Activated CD8-positive, alpha-beta memory T cell treated with anti-CD3 and anti-CD28 coated beads, Interleukin-2, amount 10 ng/mL, durations not matched to agents 7 days and 5 days (primary cell): ENCODE data around the gene CSKMT. TPM values are rescaled to one million over a fixed set of nuclear protein-coding genes. Genes with fewer than 3 reads are reported as not detected.
A peak's percentile ranks its signal among the peaks of the same experiment; 100 is the strongest.
"Not testable (repeated sequence)": the region's sequence is repeated elsewhere in the genome, so short reads cannot be mapped to it uniquely, and the experiment has no call there.

ENCODE experiments used
- ATAC-seq: fragments of 150-1000 bp; cut with Tn5 transposase; one replicate; pipeline ENCODE4 v1.10.0; 2021; ENCODE audit warnings: moderate library complexity
- CTCF ChIA-PET: fragments of 350-600 bp; sonication (Branson Sonifier 250); formaldehyde crosslinking; loops from one replicate; lab custom pipeline; 2021; ENCODE audit warnings: antibody characterized with exemption; lab: Charles Lee
- DNase-seq: peaks from one replicate; pipeline ENCODE4 v3.0.0-alpha.2; 2020
- H3K27ac Mint-ChIP-seq: one replicate; pipeline ENCODE4 v1.8.0; 2021; ENCODE audit warnings: mild to moderate bottlenecking, mixed read lengths
- H3K27me3 Mint-ChIP-seq: one replicate; pipeline ENCODE4 v1.8.0; 2021; ENCODE audit warnings: mixed read lengths
- H3K36me3 Mint-ChIP-seq: one replicate; pipeline ENCODE4 v1.8.0; 2021; ENCODE audit warnings: mild to moderate bottlenecking, mixed read lengths
- H3K4me1 Mint-ChIP-seq: one replicate; pipeline ENCODE4 v1.8.0; 2021; ENCODE audit warnings: mixed read lengths
- H3K4me3 Mint-ChIP-seq: one replicate; pipeline ENCODE4 v1.8.0; 2021; ENCODE audit warnings: mild to moderate bottlenecking, moderate library complexity, mixed read lengths
- H3K9me3 Mint-ChIP-seq: one replicate; pipeline ENCODE4 v1.8.0; 2022; ENCODE audit warnings: low read depth, mixed read lengths
- total RNA-seq, 2 experiments: library from RNA; stranded (reverse); gene quantifications; one replicate each; pipeline ENCODE4 v1.2.3, GENCODE V29; 2021

CSKMT gene
- total RNA-seq, 2 experiments from 2014 or later, result 23.7 to 31.0 TPM

DNA sequence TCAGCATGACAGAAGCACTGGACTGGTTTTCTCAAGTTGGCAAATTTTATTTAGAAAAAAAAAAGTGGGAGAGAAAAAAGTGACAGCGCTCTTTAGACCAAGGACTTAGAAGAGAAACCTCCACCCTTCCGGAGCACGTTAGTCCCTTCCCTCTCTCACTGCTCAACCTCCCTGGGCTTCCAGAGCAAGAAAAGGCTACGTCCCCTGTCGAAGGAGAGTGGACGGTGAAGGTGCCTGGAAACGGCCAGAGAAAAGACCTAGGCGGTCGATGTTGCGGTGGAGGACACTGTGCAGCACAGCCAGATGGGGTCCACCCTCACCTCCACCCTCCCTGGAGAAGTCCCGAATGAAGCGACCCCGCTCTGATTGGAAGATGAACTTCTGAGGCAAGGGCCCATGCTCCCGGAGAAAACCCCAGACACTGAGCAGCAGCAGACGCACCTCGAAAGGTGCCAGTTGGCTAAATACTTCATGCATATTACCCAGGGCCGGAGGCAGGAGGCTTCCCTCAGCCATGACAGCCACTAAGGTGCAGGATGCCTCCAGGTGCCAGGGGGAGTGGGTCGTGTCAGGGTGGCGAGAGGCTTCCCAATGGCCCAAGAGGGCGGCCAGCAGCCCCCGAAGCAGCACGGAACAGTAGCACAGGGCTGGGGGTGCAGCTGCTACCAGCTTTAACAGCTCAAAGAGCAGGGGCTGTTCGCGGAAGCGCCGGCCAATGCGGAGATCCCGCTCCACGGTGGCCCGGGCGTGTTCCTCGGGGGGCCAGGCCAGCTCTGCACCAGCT, 18.1 kb upstream of the CSKMT start:
- peaks cover 27% of the 10 kb centered on the region for H3K36me3 Mint-ChIP-seq
- CTCF ChIA-PET, result interaction anchor here (0.6 to 2.0 kb wide), 9 partner anchors 10 to 140 kb away, joined by 3 to 7 read pairs (median 3); partner anchors contain the start of genes C11orf98, CSKMT and EML3
- peak overlapping the region; percentile 93 for H3K27ac Mint-ChIP-seq
- H3K4me1 Mint-ChIP-seq, result peaks cover 39% of the 10 kb centered on the region
- DNase-seq (no peak), ATAC-seq (no peak)
- H3K4me3 Mint-ChIP-seq, result peak overlapping the region; percentile 89
- H3K27me3 Mint-ChIP-seq, result no peaks in the 10 kb centered on the region
- H3K9me3 Mint-ChIP-seq, result no peaks in the 10 kb centered on the region

DNA sequence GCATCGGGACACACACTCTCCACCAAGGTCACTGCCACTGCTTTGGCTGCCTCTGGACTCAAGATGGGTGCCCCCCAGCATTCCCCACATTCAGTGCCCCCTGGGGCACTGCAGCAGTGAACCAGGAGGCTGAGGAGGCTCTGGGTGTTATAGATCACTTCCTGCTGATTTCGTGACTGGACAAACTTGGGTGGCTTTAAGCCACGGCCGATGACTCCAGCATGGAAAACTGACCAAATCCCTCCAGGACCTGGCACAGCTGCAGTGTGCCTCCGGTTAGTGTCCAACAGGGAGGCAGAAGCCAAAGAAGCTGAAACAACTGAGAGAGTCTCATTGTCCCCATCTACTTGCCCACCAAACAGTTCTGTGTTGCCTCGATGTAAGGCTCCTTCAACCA, 17.5 kb upstream of the CSKMT start:
- H3K9me3 Mint-ChIP-seq, result no peaks in the 10 kb centered on the region
- peak overlapping the region; percentile 43 for H3K27ac Mint-ChIP-seq
- H3K4me1 Mint-ChIP-seq, result peaks cover 41% of the 10 kb centered on the region
- no peaks in the 10 kb centered on the region for H3K27me3 Mint-ChIP-seq
- no peak for DNase-seq
- no peak for ATAC-seq
- H3K36me3 Mint-ChIP-seq, result peaks cover 26% of the 10 kb centered on the region
- H3K4me3 Mint-ChIP-seq, result no peak overlapping the region
- CTCF ChIA-PET, result interaction anchor here (0.9 to 2.0 kb wide), 5 partner anchors 17 to 56 kb away, joined by 3 to 7 read pairs (median 7); partner anchors contain the start of genes C11orf98, CSKMT, EML3 and MTA2

DNA sequence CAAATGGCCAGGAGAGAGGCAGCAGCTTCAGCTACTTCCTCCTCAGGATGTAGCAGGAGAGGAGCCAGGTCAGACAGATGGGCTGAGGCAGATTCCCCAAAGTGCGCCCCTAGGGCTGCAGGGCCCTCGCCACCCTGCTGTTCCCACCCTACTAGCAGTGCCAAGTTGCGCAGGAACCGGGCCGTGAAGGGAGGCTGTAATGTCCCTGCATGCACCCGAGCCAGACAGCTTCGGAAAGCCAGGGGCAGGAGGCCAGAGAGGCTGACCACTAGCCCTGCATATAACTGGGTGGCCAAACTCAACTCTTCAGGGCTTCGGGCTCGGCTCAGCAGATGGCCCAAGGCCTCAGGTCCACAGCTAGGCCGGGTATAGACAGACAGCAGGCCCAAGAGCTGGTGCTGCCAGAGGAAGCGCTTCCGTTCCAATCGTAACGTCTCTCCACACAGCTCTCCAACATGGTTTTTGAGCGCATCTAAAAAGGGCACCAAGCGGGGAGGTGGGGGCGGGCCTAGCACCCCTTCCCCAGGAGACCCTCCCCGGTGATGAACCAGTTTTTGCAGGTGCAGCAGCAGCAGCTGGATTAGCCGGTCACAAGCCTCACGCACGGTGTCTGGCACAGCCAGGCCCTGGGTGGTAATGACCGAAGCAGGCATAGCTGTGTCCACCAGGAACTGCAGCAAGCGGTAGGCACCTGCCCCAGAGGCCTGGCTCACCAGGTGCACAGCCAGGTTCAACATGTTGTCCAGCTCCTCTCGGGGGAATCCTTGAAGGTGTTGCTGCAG, 16.7 kb upstream of the CSKMT start:
- Mint-ChIP-seq H3K27ac (no peak overlapping the region), H3K27me3 (no peaks in the 10 kb centered on the region), H3K4me3 (no peak overlapping the region), H3K9me3 (no peaks in the 10 kb centered on the region), H3K4me1 (peaks cover 40% of the 10 kb centered on the region), H3K36me3 (peaks cover 21% of the 10 kb centered on the region)
- ATAC-seq (no peak), DNase-seq (no peak)
- CTCF ChIA-PET, result interaction anchor here (0.9 to 2.0 kb wide), 4 partner anchors 17 to 56 kb away, joined by 3 to 7 read pairs (median 5); partner anchors contain the start of genes C11orf98, CSKMT and MTA2

DNA sequence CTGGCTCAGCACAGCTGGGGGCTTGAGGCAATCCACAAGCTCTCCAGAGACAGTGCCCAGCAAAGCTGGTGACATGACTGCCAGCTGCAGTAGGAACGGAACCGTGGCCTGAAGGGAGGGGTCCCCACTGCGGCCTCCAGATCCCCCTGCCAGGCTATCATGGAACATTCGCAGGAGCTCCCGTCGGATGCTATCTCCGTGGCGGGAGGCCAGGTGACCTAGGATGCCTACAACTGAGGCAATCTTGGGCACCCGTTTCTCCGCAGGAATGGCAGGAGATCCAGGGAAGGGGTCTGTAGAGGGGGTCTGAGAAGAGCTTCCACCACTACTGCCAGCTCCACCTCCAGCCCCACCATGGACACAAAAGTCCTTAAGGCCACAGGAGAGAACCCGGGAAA, 16.1 kb upstream of the CSKMT start:
- H3K4me3 Mint-ChIP-seq, result no peak overlapping the region
- CTCF ChIA-PET, result interaction anchor here (1.7 to 2.0 kb wide), 2 partner anchors 16 to 26 kb away, joined by 7 read pairs; partner anchors contain the start of genes C11orf98 and CSKMT
- peaks cover 20% of the 10 kb centered on the region for H3K36me3 Mint-ChIP-seq
- H3K27me3 Mint-ChIP-seq, result no peaks in the 10 kb centered on the region
- H3K9me3 Mint-ChIP-seq, result no peaks in the 10 kb centered on the region
- peaks cover 44% of the 10 kb centered on the region for H3K4me1 Mint-ChIP-seq
- ATAC-seq (no peak), DNase-seq (no peak)
- H3K27ac Mint-ChIP-seq, result no peak overlapping the region

DNA sequence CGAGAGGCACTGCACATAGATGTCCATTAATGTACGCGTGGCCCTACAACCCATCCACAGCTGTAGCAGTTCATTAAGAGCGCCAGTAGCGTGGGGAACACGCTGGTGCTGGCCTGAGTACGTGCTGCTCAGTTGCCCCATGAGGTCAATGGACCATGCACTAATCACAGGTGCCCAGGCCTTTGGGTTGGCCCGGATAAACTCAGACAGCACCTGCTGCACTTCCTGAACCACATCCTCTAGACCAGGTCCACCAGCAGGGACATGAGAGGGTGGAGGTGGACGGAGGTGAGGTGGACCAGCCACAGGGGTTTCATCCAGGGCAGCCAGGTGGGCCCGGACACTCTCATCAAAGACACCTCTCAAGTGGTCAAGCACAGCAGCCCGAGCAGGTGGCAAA, 15.6 kb upstream of the CSKMT start:
- H3K36me3 Mint-ChIP-seq, result peaks cover 14% of the 10 kb centered on the region
- DNase-seq (no peak), ATAC-seq (no peak)
- no peaks in the 10 kb centered on the region for H3K27me3 Mint-ChIP-seq
- H3K9me3 Mint-ChIP-seq, result no peaks in the 10 kb centered on the region
- CTCF ChIA-PET, result interaction anchor here (1.5 to 2.0 kb wide), 4 partner anchors 15 to 225 kb away, joined by 3 to 7 read pairs (median 6); partner anchors contain the start of genes C11orf98 and CSKMT
- no peak overlapping the region for H3K4me3 Mint-ChIP-seq
- H3K4me1 Mint-ChIP-seq, result peaks cover 44% of the 10 kb centered on the region
- peak overlapping the region; percentile 19 for H3K27ac Mint-ChIP-seq

DNA sequence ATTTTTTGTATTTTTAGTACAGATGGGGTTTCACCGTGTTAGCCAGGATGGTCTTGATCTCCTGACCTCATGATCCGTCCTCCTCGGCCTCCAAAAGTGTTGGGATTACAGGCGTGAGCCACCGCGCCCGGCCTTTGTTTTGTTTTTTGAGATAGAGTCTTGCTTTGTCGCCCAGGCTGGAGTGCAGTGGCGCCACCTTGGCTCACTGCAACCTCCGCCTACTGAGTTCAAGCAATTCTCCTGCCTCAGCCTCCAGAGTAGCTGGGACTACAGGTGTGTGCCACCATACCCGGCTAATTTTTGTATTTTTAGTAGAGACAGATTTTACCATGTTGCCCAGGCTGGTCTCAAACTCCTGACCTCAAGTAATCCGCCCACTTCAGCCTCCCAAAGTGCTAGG, 14.8 kb upstream of the CSKMT start:
- not testable (repeated sequence) for H3K27me3 Mint-ChIP-seq, H3K27ac Mint-ChIP-seq, H3K4me3 Mint-ChIP-seq, ATAC-seq, DNase-seq, H3K9me3 Mint-ChIP-seq
- CTCF ChIA-PET, result interaction anchor here (1.5 to 1.7 kb wide), 3 partner anchors 15 to 226 kb away, joined by 3 to 7 read pairs (median 4); partner anchors contain the start of genes C11orf98 and CSKMT
- H3K36me3 Mint-ChIP-seq, result peaks cover 10% of the 10 kb centered on the region
- H3K4me1 Mint-ChIP-seq, result peaks cover 44% of the 10 kb centered on the region

DNA sequence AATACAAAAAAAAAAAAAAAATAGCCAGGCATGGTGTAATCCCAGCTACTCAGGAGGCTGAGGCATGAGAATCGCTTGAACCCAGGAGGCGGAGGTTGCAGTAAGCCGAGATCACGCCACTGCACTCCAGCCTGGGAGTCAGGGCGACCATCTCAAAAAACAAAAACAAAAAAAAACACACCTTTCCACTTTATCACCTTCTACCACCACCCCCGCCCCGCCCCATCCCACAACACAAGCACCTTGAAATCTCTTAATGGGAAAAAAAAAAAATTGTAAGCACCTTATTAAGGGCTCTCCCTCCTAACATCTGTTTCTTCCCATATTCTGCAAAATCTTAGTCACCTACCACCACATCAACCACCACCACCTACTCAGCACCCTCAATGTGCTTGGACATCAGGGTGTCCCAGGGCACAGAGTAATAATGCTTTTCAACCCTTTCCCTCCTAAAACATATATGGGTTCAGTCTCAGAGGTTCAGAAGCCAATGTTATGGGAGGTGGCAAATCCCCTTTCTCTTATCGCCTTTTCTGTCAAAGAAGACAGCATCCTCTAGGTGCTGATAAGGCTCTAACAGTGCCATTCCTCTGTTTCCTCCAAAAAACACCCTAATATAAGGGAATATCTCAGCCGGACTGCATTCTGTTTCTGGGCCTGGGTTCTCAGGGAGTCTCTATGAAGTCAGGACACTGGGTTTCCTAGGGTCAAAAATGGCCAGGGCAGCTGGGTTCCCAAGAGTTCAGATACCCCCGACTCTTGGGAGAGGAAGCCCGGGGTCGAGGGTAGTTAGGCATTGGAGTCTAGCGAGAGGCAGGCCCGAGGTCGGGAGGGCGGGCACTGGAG, 12.7 kb upstream of the CSKMT start:
- CTCF ChIA-PET, result interaction anchor here (0.6 to 1.5 kb wide), 9 partner anchors 10 to 134 kb away, joined by 3 to 15 read pairs (median 3); partner anchors contain the start of genes C11orf98, CSKMT, LBHD1 and TUT1
- ATAC-seq, result peak; percentile 2
- Mint-ChIP-seq H3K9me3 (no peaks in the 10 kb centered on the region), H3K4me3 (peak overlapping the region; percentile 86), H3K4me1 (peaks cover 35% of the 10 kb centered on the region), H3K27me3 (no peaks in the 10 kb centered on the region), H3K27ac (peak overlapping the region; percentile 85), H3K36me3 (peaks cover 7% of the 10 kb centered on the region)
- no peak for DNase-seq

DNA sequence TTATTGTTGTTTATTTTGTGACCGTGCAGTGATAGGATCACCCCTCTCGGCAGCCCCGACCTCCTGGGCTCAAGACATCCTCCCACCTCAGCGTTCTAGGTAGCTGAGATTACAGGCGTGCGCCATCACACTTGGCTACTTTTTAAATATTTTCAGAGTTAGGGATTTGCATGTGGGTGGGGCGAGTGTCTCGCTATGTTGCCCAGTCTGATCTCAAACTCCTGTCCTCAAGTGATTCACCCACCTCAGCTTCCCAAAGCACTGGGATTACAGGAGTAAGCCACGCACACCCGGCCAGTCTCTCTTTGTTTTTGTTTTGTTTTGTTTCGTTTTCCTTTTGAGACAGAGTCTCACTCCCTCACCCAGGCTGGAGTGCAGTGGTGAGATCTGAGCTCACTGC, 10.8 kb upstream of the CSKMT start:
- Mint-ChIP-seq H3K27me3 (no peaks in the 10 kb centered on the region), H3K4me3 (peak overlapping the region; percentile 66), H3K36me3 (peaks cover 7% of the 10 kb centered on the region), H3K9me3 (no peaks in the 10 kb centered on the region), H3K27ac (peak overlapping the region; percentile 72), H3K4me1 (peaks cover 32% of the 10 kb centered on the region)
- CTCF ChIA-PET, result interaction anchor here (1.1 to 3.3 kb wide), 5 partner anchors 9 to 111 kb away, joined by 3 to 21 read pairs (median 3); partner anchors contain the start of genes C11orf98, CSKMT and MTA2
- ATAC-seq, result no peak
- no peak for DNase-seq

DNA sequence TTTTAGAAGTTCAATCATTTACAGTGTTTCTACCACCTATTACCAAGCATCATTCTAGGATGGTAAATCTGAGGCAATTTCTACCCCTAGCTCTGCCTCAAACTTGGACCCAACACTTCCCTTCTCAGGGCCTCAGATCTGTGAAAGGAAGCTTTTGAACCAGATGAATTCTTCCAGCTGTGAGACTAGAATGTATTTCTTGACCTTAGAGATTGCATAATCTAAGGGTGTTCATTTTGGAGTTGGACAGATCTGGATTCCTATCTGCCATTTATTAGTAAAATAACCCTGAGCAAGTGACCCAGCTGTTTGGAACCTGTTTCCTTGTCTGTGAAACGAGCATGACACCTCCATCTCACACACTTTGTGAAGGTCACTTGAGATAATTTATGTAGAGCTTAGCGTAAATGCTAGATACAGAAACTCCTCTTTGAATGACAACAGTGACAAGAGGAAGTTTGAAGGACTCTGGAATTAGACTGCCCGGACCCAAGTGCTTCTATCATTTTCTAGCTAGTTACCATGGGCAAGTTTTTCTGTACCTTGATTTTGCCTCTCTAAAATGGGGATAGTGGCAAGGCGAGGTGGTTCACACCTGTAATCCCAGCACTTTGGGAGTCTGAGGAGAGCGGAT, 8.2 kb upstream of the CSKMT start:
- no peak overlapping the region for H3K4me3 Mint-ChIP-seq
- DNase-seq, result no peak
- H3K27me3 Mint-ChIP-seq, result no peaks in the 10 kb centered on the region
- H3K4me1 Mint-ChIP-seq, result peaks cover 20% of the 10 kb centered on the region
- no peaks in the 10 kb centered on the region for H3K9me3 Mint-ChIP-seq
- no peak for ATAC-seq
- no peak overlapping the region for H3K27ac Mint-ChIP-seq
- CTCF ChIA-PET, result interaction anchor here (0.8 to 3.3 kb wide), 6 partner anchors 8 to 232 kb away, joined by 3 to 21 read pairs (median 4); partner anchors contain the start of genes C11orf98, CSKMT and TUT1
- H3K36me3 Mint-ChIP-seq, result peaks cover 2% of the 10 kb centered on the region

DNA sequence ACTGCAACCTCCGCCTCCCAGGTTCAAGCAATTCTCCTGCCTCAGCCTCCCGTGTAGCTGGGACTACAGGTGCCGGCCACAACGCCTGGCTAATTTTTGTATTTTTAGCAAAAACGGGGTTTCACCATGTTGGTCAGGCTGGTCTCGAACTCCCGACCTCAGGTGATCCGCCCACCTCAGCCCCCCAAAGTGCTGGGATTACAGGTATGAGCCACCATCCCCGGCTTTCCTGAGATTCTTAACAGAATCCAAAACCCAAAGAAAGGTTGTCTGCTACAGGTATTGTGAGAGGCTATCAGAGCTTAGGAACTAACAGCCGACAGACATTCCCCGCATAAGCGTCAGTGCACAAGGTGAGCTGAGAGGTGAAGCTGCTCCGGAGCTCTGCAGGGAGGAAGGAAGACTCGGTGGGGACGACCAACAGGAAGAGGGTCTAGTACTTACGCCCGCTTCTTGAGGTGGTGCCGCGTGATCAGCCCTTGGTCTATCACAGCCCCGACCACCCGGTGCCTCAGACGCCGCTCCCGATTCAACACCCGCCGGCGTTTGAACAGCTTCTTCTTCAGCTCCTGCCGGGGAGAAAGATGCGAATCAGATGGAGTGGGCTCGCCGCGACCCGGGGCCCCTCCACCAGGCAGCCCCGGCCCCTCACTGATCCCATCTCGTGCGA, 572 bp upstream of the CSKMT start:
- Mint-ChIP-seq H3K27ac (peak overlapping the region; percentile 95), H3K36me3 (peaks cover 41% of the 10 kb centered on the region), H3K9me3 (no peaks in the 10 kb centered on the region), H3K4me3 (peak overlapping the region; percentile 97), H3K27me3 (no peaks in the 10 kb centered on the region), H3K4me1 (peaks cover 34% of the 10 kb centered on the region)
- CTCF ChIA-PET, result interaction anchor here (0.9 to 3.2 kb wide), 23 partner anchors 9 to 217 kb away, joined by 3 to 21 read pairs (median 6); partner anchors contain the start of genes B3GAT3, GANAB, HNRNPUL2 and INTS5
- ATAC-seq, result peak; percentile 41
- peak; percentile 78 for DNase-seq

DNA sequence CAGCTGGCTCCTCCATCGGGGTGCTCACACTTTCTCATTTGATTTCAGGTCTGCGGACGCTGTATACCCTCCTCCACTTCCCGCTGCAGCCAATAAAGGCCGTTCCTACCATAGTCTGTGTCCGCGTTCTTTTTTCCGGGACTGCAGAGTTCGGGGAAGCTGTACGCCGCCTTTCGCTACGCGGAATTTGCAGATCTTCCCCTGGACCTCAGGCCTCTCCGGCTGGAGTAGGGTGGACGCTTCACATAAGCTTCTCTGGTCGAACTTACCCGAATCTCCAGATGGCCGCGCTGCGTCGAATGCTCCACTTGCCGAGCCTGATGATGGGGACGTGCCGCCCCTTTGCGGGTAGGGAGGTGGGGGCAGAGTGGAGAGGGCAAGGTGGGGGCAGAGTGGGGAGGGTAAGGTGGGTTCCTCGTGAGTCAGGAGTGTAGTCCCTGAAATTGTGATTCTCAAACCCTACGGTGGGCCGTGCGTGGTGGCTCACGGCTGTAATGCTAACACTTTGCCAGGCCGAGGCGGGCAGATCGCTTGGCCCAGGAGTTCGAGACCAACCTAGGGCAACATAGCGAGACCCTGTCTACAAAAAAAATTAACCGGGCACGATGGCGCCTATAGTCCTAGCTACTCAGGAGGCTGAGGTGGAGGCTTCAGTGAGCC, 617 bp downstream of the CSKMT start:
- Mint-ChIP-seq H3K27ac (peak overlapping the region; percentile 95), H3K4me1 (peaks cover 43% of the 10 kb centered on the region), H3K4me3 (peak overlapping the region; percentile 97), H3K36me3 (peaks cover 43% of the 10 kb centered on the region), H3K9me3 (no peaks in the 10 kb centered on the region), H3K27me3 (no peaks in the 10 kb centered on the region)
- DNase-seq (peak; percentile 80), ATAC-seq (peak; percentile 34)
- CTCF ChIA-PET, result interaction anchor here (0.6 to 3.2 kb wide), 21 partner anchors 9 to 216 kb away, joined by 3 to 21 read pairs (median 6); partner anchors contain the start of genes B3GAT3, GANAB, HNRNPUL2 and INTS5
